NCI-H345 treated with DMSO at 0.1 percent for 48 hours (cell line): ENCODE measurements around the gene HOPX.
"Not testable (repeated sequence)": the region's sequence is repeated elsewhere in the genome, so short reads cannot be mapped to it uniquely, and the experiment has no call there.

ENCODE experiments used
- DNase-seq: peaks from one replicate; lab custom pipeline; 2025; ENCODE audit not compliant: unreplicated experiment; lab: John Stamatoyannopoulos, UW

HOPX gene

GRCh38 chr4:56630876-56631666 lies 50.0 kb downstream of the HOPX start:
- DNase-seq: no peak

DNA sequence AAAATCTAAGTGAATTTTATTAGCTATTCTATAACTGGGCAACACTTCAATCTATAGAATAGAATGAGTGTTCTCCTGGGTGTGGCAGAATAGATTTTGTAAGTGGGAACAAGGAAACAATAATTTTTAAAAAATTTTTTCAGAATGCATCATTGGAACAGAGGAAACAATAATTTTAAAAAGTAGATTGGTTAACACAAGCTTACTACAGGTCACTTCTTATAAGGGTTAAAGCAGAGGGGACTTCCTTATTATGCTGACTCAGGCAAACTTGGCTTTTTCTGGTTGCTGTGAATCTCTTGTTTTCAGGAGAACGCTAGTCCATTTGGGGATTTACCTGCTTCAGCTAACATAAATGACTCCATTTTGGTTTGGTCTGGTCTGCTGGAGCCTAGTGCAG lies 52.5 kb downstream of the HOPX start:
- DNase-seq: no peak

DNA sequence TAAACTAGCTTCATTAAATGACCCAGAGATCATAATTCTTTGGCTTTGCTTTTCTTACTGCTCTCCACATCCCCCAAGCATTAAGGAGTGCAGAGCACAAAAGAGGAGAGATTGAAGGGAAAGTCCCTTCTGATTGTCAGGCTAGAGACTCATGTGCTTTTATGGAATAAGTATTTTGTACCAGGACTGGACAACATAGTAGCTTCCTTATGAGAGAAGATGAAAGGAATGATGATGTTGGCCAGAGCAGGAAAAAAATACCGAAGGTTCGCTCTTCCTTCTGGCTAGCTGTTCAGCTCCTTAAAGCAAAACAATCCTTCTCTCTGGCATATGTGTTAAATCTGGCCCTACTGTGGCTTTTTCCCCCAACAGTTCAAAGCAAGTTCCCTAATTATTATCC lies 53.1 kb downstream of the HOPX start:
- no peak for DNase-seq

- no peak for DNase-seq
Observed at GRCh38 chr4:56627375-56627774, 53.7 kb downstream of the HOPX start.

GRCh38 chr4:56626963-56627362 lies 54.1 kb downstream of the HOPX start:
- no peak for DNase-seq

DNA sequence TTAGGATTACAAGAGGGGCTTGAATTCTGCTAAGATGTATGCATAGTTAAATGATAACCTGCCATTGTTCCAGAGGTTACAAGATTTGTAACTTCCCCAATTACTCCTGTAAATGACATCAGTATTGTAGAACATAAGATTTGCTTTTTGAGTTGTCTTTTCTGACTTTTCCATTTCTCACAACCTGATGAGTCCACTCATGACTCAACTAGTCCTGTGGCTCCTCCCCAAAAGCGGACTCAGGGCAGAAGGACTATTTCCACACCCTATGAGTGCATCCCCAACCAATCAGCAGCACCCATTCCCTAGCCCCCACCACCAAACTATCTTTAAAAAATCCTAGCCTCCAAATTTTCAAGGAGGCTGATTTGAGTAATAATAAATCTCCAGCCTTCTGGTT lies 54.7 kb downstream of the HOPX start:
- DNase-seq: no peak

DNA sequence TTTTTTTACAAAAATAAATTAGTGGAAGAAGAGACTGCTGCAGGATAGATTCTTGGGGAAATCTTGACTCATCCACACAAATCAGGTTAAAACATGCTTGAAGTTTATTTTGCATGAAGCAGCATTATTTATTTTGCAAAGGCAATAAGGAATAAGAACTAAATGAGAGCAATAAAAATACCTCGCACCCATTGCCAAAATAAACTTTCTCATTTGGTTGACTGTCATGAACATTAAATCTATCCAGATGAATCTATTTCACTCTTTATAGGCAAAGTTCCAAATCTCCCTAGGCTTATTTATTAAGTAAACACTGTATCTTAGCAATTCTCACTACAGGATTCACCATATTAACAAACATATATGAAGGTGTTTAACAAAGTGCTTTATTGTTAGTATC lies 58.9 kb downstream of the HOPX start:
- no peak for DNase-seq

- no peak for DNase-seq
Observed at GRCh38 chr4:56619816-56620215, 61.3 kb downstream of the HOPX start.

DNA sequence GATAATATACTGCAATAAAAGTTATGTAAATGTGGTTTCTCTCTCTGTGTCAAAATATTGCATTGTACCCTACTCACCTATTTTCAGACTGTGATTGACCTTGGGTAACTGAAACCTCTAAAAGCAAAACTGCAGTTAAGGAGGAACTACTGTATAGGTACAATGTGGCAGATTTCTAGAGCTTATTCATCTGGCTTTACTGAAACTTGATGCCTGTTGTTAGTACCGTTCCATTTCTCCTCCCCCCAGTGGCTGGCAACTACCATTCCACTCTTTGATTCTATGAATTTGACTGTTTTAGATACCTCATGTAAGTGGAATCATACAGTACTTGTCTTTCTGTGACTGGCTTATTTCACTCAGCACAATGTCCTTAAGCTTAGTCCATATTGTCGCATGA lies 61.9 kb downstream of the HOPX start:
- DNase-seq: no peak

DNA sequence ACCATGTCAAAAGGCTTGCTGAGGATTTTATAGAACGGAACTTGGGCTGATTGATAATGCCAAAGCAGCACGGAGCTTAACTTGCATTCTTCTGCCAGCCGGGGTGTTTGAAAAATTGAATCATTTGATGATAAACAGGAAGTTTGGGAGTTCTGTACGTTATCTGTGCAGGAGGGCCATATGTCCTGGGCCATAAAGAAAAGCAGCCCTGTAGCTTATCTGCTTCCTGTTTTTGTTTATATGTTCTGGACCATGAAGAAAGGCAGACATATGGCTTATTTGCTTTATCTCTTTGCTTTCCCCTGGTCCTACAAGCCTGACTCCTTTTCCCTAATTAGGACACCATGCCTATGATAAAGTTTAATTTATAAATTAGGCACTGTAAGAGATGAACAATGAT lies 62.4 kb downstream of the HOPX start:
- DNase-seq: no peak

DNA sequence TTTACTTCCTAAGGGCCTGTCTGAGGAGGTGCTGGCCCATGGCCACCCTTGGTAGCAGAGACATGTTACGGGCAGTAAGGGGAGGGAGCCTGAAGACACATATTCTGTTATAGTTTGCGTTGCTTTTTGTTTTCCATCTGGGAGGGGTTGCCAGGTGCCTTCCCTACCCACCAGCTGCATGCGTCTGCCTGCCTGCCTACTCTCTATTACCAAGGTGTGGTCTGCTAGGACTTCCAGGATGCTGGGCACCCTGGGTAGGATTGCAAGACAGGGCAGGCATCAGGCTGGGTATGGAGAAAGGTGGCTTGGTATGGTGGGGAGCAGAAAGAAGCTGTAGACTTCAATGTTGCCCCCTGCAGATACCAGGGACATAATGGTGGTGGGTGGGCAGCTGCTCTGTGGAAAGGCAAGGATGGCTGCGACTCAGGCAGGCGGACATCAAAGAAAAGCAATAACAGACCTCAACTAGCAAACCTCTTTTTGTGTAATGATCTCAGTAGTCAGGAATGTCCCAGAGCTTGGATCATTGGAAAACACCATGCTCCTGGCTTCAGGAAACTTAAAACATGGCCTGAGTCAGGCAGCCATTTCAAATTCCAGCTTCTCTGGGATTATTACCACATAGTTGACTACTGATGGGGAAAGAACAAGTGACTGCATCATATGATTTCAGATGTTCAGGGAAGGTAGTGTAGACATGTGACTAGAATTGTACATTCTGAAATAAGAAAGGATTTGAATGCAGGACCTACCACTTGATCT lies 67.8 kb downstream of the HOPX start:
- no peak for DNase-seq

- DNase-seq: no peak
Observed at GRCh38 chr4:56612282-56612681, 68.8 kb downstream of the HOPX start.

GRCh38 chr4:56611501-56611900 lies 69.6 kb downstream of the HOPX start:
- DNase-seq: no peak

DNA sequence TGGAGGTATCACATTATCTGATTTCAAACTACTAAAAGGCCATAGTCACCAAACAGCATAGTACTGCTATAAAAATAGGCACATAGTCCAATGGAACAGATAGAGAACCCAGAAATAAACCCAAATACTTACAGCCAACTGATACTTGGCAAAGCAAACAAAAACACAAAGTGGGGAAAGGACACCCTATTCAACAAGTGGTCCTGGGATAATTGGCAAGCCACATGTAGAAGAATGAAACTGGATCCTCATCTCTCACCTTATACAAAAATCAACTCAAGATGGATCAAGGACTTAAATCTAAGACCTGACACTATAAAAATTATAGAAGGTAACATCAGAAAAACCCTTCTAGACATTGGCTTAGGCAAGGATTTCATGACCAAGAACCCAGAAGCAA lies 70.9 kb downstream of the HOPX start:
- not testable (repeated sequence) for DNase-seq

DNA sequence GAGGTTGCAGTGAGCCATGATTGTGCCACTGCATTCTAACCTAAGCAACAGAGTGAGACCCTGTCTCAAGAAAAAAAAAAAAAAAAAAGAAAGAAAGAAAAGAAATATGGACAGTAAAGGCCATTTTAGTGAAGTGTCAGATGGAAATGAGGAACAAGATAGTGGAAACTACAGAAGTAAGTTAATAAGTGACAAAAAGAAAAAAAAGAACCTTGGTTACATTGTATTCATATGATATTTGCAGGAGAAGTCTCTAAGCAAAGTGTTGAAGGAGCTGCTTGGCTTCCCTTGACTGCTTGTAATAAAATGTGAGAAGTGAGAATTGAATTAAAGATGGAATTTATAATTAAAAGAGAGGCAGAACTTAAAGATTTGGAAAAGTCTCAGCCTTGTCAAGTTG lies 73.2 kb downstream of the HOPX start:
- DNase-seq: no peak

DNA sequence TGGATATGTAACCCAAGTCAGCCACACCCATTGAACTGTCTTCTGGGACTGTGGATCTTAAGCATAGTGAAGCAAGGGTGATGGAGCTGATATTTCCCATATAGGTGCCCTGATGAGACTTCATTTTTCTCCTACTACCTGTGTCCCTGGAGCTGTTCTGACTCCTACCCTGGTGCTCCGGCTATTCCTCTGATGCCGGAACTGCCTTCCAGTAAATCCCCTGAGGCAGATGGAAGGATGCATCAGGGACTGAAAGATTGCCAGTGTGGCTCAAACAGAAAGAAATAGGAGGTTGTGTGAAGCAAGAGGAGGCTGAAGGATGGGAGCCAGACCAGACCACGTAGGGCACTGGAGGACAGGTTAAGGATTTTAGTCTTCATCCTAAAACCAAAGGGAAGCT lies 74.7 kb downstream of the HOPX start:
- no peak for DNase-seq

DNA sequence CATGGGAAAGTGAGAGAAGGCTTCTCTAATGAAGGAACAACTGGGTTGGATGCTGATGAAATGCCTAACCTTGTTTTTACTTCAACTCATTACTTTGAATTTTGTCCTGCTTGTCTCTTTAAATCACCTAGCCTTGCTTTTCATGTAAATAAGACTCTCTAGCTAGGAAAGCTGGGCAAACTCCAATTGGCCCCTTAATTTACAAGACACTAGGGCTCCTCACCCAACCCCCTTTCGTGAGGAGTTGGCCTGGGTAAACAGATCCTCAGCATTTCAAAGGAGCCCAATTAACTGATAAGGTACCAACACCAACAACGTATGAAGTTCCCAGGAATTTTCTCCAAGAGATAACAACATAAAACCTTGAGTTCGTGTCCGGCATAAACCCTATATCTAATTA lies 75.6 kb downstream of the HOPX start:
- not testable (repeated sequence) for DNase-seq

- DNase-seq: no peak
Observed at GRCh38 chr4:56603297-56603696, 77.8 kb downstream of the HOPX start.
